K562 (cell line): ENCODE data around the gene UNC80. TPM values are rescaled to one million over a fixed set of nuclear protein-coding genes. Genes with fewer than 3 reads are reported as not detected.

Source experiments
- ATAC-seq: fragments of 200-7000 bp; cut with Tn5 transposase; 3 replicates; pipeline ENCODE4 v1.9.1; 2020; ENCODE audit warnings: moderate library complexity
- BruUV-seq: library from RNA; stranded (reverse); fragments of 400-500 nt; replicated peaks from 2 replicates; lab custom pipeline; 2021; lab: Mats Ljungman, UMichigan
- CTCF ChIA-PET: fragments of 300-600 bp; formaldehyde crosslinking; extraction: SDS; loops from one replicate; lab custom pipeline; 2021; ENCODE audit warnings: low intra/inter-chr PET ratio; lab: Yijun Ruan, JAX
- POLR2A ChIA-PET: fragments of 300-600, 350-650 bp; sonication (Branson Sonifier 250); formaldehyde crosslinking; extraction: SDS; loops from one replicate; lab custom pipeline; 2021; ENCODE audit warnings: antibody characterized with exemption, inconsistent platforms; lab: Yijun Ruan, JAX
- DNase-seq, 4 experiments: peaks; one replicate each; pipeline versions ENCODE4 v3.0.0 to v3.0.0-alpha.2; 2011 to 2018; ENCODE audit warnings: low spot score in 3 of 4, mixed read lengths in 3 of 4; ENCODE audit errors: extremely low read depth in 1 of 4
- FAIRE-seq: peaks from 2 replicates; lab custom pipeline; 2011; peaks lifted over from hg19 to GRCh38; lab: Jason Lieb, UNC
- H2AFZ ChIP-seq: 2 replicates; pipeline ENCODE4 v1.6.0; 2011; ENCODE audit warnings: low read depth, low read length, control low read depth, inconsistent platforms
- H3K27ac ChIP-seq: fragments of 200-600 bp; 3 replicates; pipeline ENCODE4 v1.8.0; 2011; ENCODE audit warnings: low read depth, mild to moderate bottlenecking, control low read depth, inconsistent platforms, low read length, moderate library complexity, mixed read lengths; ENCODE audit errors: extremely low read depth
- H3K27me3 ChIP-seq, 2 experiments: fragments of 300-600 bp in 1 of 2; 2 replicates in 1 of 2; 3 replicates in 1 of 2; pipeline versions ENCODE4 v1.6.0 to v1.8.0; 2011; ENCODE audit warnings: inconsistent platforms in 2 of 2, low read length in 2 of 2, mild to moderate bottlenecking in 1 of 2, mixed read lengths in 1 of 2, moderate library complexity in 1 of 2; ENCODE audit not compliant: control insufficient read depth in 2 of 2, insufficient read depth in 2 of 2
- H3K36me3 ChIP-seq: fragments of 300-600 bp; 3 replicates; pipeline ENCODE4 v1.8.0; 2011; ENCODE audit warnings: mild to moderate bottlenecking, low read length, inconsistent platforms; ENCODE audit not compliant: control insufficient read depth, insufficient read depth
- H3K4me1 ChIP-seq, 2 experiments: fragments of 200-600 bp in 1 of 2; replicated peaks in 1 of 2; 2 replicates in 1 of 2; 3 replicates in 1 of 2; pipeline versions ENCODE4 v1.5.1 to v1.8.0; 2011; ENCODE audit warnings: inconsistent platforms in 2 of 2, low read length in 2 of 2, mild to moderate bottlenecking in 1 of 2, mixed read lengths in 1 of 2, moderate library complexity in 1 of 2; ENCODE audit not compliant: control insufficient read depth in 2 of 2, insufficient read depth in 2 of 2
- H3K4me2 ChIP-seq: 2 replicates; pipeline ENCODE4 v1.6.1; 2011; ENCODE audit warnings: low read length, control low read depth, inconsistent platforms, mixed read lengths; ENCODE audit not compliant: insufficient read depth
- H3K4me3 ChIP-seq: fragments of 200-600 bp; sonication (generic), shearing (Covaris generic); 2 replicates; pipeline ENCODE4 v1.5.1; 2016; ENCODE audit warnings: control low read depth, inconsistent platforms
- H3K79me2 ChIP-seq: fragments of 200-600 bp; 3 replicates; pipeline ENCODE4 v1.8.0; 2011; ENCODE audit warnings: low read length, inconsistent platforms; ENCODE audit not compliant: control insufficient read depth, insufficient read depth
- H3K9ac ChIP-seq, 2 experiments: 2 replicates each; pipeline versions ENCODE4 v1.6.0 to v1.6.1; 2011; ENCODE audit warnings: low read depth in 2 of 2, low read length in 2 of 2, control low read depth in 1 of 2, inconsistent platforms in 1 of 2, mild to moderate bottlenecking in 1 of 2, mixed read lengths in 1 of 2; ENCODE audit not compliant: insufficient read depth in 1 of 2
- H3K9me1 ChIP-seq: one replicate; pipeline ENCODE4 v1.6.0; 2011; ENCODE audit warnings: inconsistent platforms, mild to moderate bottlenecking, low read length, moderate library complexity; ENCODE audit not compliant: control insufficient read depth, insufficient read depth
- H3K9me3 ChIP-seq: replicated peaks from 2 replicates; pipeline ENCODE4 v1.5.1; 2011; ENCODE audit warnings: low read depth, low read length, inconsistent platforms; ENCODE audit not compliant: control insufficient read depth, insufficient read depth
- H4K20me1 ChIP-seq: replicated peaks from 2 replicates; pipeline ENCODE4 v1.6.1; 2011; ENCODE audit warnings: low read length, inconsistent platforms, mixed read lengths; ENCODE audit not compliant: control insufficient read depth, insufficient read depth
- FOXA1 ChIP-seq: fragments of 450-650 bp; IDR thresholded peaks from 2 replicates; pipeline ENCODE4 v1.6.1; 2016; ENCODE audit warnings: mild to moderate bottlenecking, borderline replicate concordance
- SMARCE1 ChIP-seq: fragments of 450-650 bp; IDR thresholded peaks from 2 replicates; pipeline ENCODE4 v1.7.1; 2016; ENCODE audit warnings: mild to moderate bottlenecking
- SRF ChIP-seq, 2 experiments: fragments of 250-450, 450-650 bp in 1 of 2; sonication (Bioruptor Pico) in 1 of 2; sonication (generic) in 1 of 2; formaldehyde crosslinking; IDR thresholded peaks; 2 replicates each; pipeline versions ENCODE4 v1.5.0 to v1.5.1; 2020 to 2022; ENCODE audit warnings: mild to moderate bottlenecking in 1 of 2, missing genetic modification reagents in 1 of 2
- THAP12 ChIP-seq: fragments of 250-450 bp; sonication (Bioruptor Pico); IDR thresholded peaks from 2 replicates; pipeline ENCODE4 v1.9.0; 2021; ENCODE audit warnings: mild to moderate bottlenecking, inconsistent platforms
- ZBTB1 ChIP-seq: sonication (generic); formaldehyde crosslinking; IDR thresholded peaks from 2 replicates; pipeline ENCODE4 v1.8.1; 2023; ENCODE audit warnings: missing genetic modification reagents, low read depth, mild to moderate bottlenecking, borderline replicate concordance
- WGBS: fragments of 100-300 bp; shearing (Covaris generic); methylation state at CpG from one replicate; pipeline ENCODE4 v1.1.6; 2016; ENCODE audit warnings: low coverage, mixed read lengths; ENCODE audit not compliant: insufficient coverage; ENCODE audit errors: missing lambda C conversion rate; 5-methylcytosine and 5-hydroxymethylcytosine counted together
- in situ Hi-C: fragments of 300-500 bp; cut with MboI; formaldehyde crosslinking; loops from 4 replicates; pipeline ENCODE4 v1.15.0; 2018; ENCODE audit warnings: inconsistent platforms, mixed read lengths
- intact Hi-C: fragments of 100-400 bp; cut with micrococcal nuclease; formaldehyde crosslinking; loops from 2 replicates; pipeline ENCODE4 v1.14.2; 2022
- polyA plus RNA-seq, 8 experiments: library from polyadenylated mRNA; depleted of rRNA in 4 of 8; stranded (reverse) in 5 of 8; unstranded in 3 of 8; fragments of >200 nt; fragmentation: Nextera tagmentation in 2 of 8; fragmentation: Illumina TruSeq in 1 of 8; extraction: Ambion mirVana in 2 of 8; extraction: Trizol in 1 of 8; gene quantifications; 2 replicates each; pipeline versions ENCODE4 v1.2.1 to v1.2.3, GENCODE V29; 2011 to 2014; ENCODE audit warnings: inconsistent platforms in 1 of 8, missing spikeins in 1 of 8
- total RNA-seq, 7 experiments: library from RNA; depleted of rRNA in 6 of 7; stranded (reverse); fragments of >200 nt in 6 of 7; fragmentation: Illumina TruSeq in 2 of 7; extraction: Trizol in 2 of 7; gene quantifications; 2 replicates each; pipeline versions ENCODE4 v1.2.1 to v1.2.3, GENCODE V29; 2011 to 2021; ENCODE audit warnings: low replicate concordance in 1 of 7

Gene UNC80
- total and polyA plus RNA-seq, 9 of the 15 experiments (the other 6 are each of a cell fraction or from before 2014, with no cell fraction given) = under 0.01 to 0.04 (median 0.01) TPM; not detected in 5

GRCh38 chr2:209973328-209973727, 201.7 kb downstream of the UNC80 start:
- no peak overlapping the region for H3K4me3 ChIP-seq
- H2AFZ ChIP-seq = no peak overlapping the region
- no peaks in the 10 kb centered on the region for H3K9me3 ChIP-seq
- H3K36me3 ChIP-seq = no peaks in the 10 kb centered on the region
- TF ChIP-seq SRF (CRISPR knock-in tag; IDR thresholded peaks at IDR 0.05) = no peak
- no peak for TF ChIP-seq FOXA1
- TF ChIP-seq THAP12 = no peak
- no peak for TF ChIP-seq SMARCE1
- TF ChIP-seq ZBTB1 (CRISPR knock-in tag) = no peak
- H3K9me1 ChIP-seq = no peaks in the 10 kb centered on the region
- no peak overlapping the region for H3K27ac ChIP-seq
- in situ Hi-C loops = no loop called here
- intact Hi-C loops = no loop called here
- DNase-seq (no peak), ATAC-seq (no peak), FAIRE-seq (no peak)
- 0% methylated on average over 1 of the region's 1 CpG for WGBS
- no peak overlapping the region for H3K4me2 ChIP-seq
- ChIA-PET POLR2A (interaction anchor here (0.9 kb wide), 1 partner anchor 9 kb away, joined by 3 read pairs; no protein-coding TSS in a partner anchor), CTCF (no interaction called here)
- peaks cover 0 to 7% of the 10 kb centered on the region in 2 experiments; a peak in 1 of 5 replicates for H3K27me3 ChIP-seq
- no TSS peak for BruUV-seq
- H3K79me2 ChIP-seq = no peaks in the 10 kb centered on the region
- no peak overlapping the region for H3K9ac ChIP-seq
- H4K20me1 ChIP-seq = no peaks in the 10 kb centered on the region
- no peaks in the 10 kb centered on the region for H3K4me1 ChIP-seq
